GM12864 (cell line): ENCODE measurements around the gene DAB2IP.
"Not testable (repeated sequence)": the region's sequence is repeated elsewhere in the genome, so short reads cannot be mapped to it uniquely, and the experiment has no call there.

ENCODE experiments used
- DNase-seq: peaks from one replicate; pipeline ENCODE4 v3.0.0-alpha.2; 2011; ENCODE audit warnings: low read depth
- H3K4me3 ChIP-seq: 2 replicates; pipeline ENCODE4 v1.5.1; 2011; ENCODE audit warnings: mild to moderate bottlenecking, low read depth, low read length, control low read depth
- TF ChIP-seq, protein P1 (sequence below): IDR thresholded peaks from 2 replicates; pipeline ENCODE4 v1.5.1; 2011; ENCODE audit warnings: low read depth, mild to moderate bottlenecking, moderate library complexity, low read length, control low read depth, inconsistent platforms; ENCODE audit errors: missing control alignments

Gene DAB2IP

DNA sequence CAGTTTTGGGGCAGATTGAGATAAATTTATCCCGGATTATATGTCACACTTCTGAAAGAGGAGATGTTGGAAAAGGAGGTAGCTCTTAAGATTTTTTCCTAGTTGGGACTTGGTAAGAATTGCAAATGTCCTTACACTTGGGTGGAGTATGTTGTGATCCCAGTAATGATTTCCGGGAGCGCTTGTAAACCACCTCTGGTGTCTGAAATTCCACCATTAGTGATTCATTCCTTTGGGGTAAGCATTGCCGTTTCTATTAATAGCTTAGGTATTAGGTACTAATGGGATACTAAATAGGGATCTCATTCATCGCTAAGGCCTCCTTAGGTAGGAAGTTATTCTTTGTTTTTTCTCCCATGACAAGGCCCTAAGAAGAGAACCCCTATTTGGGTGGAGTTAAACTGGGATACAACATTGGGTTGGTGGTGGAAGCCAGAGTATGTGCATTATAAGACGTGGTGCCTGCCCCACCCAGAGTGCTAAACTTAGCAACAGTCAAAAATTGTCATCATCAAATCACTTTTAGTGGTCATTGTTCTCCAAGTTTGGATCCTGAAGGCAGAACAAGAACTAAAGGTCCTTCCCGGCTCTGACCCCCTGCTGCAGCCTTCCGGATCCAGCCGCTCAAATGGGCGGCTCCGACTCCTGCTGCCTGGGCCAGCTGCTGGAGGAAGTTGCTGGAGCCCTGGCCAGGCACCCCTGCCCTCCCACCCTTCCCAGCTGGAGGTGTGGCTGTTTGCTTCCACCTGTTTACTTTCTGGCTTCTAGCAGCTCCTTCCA is 31.7 kb upstream of the DAB2IP start:
- no peak for DNase-seq
- TF ChIP-seq, protein P1, sequence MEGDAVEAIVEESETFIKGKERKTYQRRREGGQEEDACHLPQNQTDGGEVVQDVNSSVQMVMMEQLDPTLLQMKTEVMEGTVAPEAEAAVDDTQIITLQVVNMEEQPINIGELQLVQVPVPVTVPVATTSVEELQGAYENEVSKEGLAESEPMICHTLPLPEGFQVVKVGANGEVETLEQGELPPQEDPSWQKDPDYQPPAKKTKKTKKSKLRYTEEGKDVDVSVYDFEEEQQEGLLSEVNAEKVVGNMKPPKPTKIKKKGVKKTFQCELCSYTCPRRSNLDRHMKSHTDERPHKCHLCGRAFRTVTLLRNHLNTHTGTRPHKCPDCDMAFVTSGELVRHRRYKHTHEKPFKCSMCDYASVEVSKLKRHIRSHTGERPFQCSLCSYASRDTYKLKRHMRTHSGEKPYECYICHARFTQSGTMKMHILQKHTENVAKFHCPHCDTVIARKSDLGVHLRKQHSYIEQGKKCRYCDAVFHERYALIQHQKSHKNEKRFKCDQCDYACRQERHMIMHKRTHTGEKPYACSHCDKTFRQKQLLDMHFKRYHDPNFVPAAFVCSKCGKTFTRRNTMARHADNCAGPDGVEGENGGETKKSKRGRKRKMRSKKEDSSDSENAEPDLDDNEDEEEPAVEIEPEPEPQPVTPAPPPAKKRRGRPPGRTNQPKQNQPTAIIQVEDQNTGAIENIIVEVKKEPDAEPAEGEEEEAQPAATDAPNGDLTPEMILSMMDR: no peak

DNA sequence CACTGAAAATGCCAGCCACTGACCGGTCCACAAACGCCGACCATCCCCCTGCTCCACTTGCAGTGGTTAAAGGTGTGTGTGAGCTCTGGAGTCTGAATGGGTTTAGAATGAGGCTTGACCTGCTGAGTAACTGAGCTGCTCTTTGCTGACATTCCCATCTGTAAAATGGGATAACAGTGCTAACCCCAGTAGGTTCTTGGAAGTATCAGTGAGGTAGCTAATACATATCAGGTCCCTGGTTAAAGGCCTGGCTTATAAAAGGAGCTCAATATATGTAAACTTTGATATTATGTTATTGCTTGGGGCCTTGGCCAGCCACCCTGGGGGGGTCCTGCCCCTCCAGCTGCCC is 31.1 kb upstream of the DAB2IP start:
- H3K4me3 ChIP-seq: no peak overlapping the region
- TF ChIP-seq, protein P1: no peak
- no peak for DNase-seq

More for the DNA sequence above, 31.7 kb upstream of the DAB2IP start:
- no peak overlapping the region for H3K4me3 ChIP-seq

DNA sequence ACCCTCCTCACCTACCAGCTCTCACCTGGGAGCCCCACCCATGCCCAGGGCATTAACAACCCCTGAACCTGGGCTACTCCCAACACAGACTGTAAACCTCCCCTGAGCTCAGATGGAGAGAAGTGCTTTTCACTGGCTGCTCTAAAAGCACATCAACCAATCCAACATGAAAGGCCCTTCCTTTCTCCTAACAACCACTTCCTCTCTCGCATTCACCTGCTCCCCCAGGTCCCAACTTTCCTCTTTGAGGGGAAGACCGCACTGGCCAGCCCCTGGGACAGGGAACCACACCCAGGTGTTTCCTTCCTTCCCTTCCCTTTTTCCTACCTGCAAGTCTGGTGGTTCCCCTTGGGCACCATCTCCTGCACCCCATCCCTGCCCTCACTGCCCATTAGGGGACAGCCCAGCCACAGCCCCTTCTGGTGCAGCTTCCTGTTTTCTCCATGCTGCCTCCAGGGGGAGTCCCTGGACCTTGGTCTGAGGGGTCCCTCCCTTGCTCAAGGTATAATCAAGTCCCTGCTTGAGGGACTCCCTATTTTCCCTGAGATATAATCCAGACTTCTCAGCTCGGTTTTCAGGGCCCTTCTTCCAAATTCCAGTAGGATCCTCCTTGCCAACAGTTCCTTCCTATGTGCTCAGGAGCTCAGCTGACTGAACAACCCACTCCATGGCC is 30.5 kb upstream of the DAB2IP start:
- no peak for DNase-seq
- TF ChIP-seq, protein P1: peak; percentile 53
- no peak overlapping the region for H3K4me3 ChIP-seq

DNA sequence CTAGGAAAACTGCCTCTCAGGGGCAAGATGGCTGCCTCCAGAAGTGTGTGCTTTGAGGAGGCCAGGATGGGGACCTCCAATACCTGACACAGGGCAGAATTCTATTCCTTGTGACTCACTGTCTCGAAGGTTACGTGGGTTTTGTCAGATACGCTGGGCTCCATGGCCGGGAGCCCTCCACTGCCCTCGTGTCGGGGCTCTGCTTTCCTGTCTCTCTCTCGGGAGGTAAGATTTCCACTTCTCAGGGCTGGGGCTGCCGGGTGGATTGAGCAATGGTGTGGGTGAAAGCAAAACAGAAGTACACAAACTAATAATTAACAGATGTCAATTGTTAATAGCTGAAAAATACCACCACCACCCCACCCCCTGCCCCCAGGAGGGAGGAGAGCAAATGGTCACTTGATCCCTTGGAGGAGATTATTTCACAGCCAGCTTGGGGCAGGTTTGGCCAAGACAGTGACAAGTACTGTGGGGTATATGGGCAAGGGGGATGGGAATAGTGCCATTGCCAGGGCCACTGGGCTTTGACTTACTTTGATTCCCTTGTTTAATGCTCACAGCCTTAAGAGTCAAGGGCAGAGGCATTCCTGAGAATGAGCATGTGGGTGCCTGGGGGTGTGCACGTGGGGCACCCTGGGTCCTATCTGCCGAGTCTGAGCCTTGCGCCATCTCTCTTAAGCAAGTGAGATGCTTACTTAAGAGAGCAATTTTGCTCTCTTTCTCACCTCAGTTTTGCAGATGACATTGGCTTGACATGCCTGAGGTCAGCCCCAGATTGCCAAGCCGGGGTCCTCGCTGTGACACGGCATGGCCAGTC is 28.8 kb upstream of the DAB2IP start:
- no peak for DNase-seq
- no peak overlapping the region for H3K4me3 ChIP-seq
- TF ChIP-seq, protein P1: no peak

DNA sequence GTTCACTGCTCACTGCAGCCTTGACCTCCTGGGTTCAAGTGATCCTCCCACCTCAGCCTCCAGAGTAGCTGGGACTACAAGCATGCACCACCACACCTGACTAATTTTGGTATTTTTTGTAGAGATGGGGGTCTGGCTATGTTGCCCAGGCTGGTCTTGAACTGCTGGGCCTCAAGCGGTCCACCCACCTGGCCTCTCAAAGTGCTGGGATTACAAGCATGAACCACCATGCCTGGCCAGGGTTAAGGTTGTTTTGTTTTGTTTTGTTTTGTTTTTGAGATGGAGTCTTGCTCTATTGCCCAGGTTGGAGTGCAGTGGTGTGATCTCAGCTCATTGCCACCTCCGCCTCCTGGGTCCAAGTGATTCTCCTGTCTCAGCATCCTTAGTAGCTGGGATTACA is 28.0 kb upstream of the DAB2IP start:
- not testable (repeated sequence) for H3K4me3 ChIP-seq, DNase-seq

DNA sequence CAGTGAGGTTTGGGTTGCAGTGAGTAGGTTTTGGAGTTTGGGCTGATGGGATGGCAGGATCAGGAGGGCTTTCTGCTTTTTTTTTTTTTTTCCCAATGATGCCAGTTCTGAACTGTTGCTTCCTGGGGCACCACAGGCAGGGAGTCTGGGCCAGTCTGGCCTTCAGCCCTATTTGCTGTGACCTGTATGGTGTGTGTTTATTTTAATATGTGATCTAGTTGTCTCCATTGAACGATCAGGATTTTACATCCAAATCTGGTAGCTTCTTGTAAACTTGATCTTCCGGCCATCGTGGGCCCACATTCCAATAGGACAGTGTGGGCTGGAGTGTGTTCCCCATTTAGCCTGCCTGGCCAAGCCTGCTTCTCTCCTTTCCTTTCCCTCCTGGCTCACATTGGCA is 25.8 kb upstream of the DAB2IP start:
- no peak for DNase-seq
- no peak overlapping the region for H3K4me3 ChIP-seq
- TF ChIP-seq, protein P1: no peak

DNA sequence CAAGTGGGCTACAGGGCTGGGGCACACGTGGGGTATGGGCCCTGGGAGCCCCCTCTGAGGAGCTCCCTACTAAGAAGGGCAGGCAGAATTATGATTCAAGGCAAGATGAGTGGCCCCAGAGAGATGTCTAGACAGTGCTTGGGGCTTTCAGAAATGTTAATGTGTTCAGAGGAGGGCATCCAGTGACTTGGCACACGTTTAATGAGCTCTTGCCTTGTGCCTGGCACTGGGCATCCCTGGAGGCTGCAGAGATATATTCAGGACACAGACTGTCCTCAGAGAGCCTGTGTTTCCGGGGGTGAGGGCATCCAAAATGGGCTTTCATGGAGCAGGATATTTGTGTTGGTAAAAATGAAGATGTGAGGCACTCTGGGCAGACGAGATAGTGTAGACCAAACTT is 25.4 kb upstream of the DAB2IP start:
- no peak for DNase-seq
- TF ChIP-seq, protein P1: no peak
- no peak overlapping the region for H3K4me3 ChIP-seq
